GDM1 (cell line): ENCODE measurements around the gene PIK3CD.
"Not testable (repeated sequence)": the region's sequence is repeated elsewhere in the genome, so short reads cannot be mapped to it uniquely, and the experiment has no call there.

Experiments used
- DNase-seq: peaks from one replicate; lab custom pipeline; 2025; lab: John Stamatoyannopoulos, UW

The PIK3CD gene

GRCh38 chr1:9689971-9690381 lies 38.4 kb downstream of the PIK3CD start:
- no peak for DNase-seq

GRCh38 chr1:9690440-9691107 lies 39.0 kb downstream of the PIK3CD start:
- no peak for DNase-seq

DNA sequence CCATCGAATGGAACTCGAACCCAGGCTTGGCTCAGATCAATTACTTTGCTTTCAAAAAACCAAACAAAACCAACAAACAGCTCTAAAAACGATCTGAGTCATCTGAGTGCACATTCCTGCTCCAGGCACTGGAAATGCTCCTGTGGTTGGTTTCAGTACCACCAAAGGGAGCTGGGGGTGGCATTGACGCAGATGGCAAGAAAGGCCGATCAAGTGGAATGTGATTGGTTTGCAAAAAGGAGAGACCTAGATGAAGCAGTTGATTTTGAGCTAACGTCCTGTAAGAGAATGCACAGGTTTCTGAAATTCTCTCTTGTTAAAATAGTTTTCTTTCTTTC lies 39.5 kb downstream of the PIK3CD start:
- no peak for DNase-seq

DNA sequence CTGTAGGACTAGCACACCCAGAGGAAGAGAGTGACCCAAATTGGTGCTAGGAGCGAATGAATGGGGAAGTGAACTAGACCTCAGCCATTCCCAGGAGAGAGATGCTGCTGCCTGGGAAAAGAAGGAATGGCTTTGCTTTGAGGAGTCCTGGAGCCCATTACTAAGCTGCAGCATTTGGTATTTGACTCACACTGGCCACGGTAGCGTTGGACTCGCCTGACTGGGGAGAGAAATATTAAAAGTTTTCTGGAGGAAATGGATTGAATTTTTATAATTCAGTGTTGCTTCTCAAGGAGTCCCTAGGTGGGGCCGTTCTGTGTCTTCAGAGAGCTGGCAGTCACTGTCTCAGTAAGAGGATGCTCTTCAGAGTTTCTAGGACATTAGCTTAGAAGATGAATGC lies 40.2 kb downstream of the PIK3CD start:
- DNase-seq, result no peak

DNA sequence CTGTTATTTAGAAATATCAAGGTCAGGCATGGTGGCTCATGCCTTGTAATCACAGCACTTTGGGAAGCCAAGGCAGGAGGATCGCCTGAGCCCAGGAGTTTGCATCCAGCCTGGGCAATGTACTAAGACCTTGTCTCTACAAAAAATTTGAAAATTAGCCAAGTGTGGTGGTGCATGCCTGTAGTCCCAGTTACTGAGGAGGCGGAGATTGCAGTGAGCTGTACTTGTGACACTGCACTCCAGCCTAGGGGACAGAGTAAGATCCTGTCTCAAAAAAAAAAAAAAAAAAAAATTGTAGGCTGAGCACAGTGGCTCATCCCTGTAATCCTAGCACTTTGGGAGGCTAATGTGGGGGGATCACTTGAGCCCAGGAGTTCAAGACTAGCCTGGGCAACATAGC lies 45.3 kb downstream of the PIK3CD start:
- DNase-seq, result no peak

DNA sequence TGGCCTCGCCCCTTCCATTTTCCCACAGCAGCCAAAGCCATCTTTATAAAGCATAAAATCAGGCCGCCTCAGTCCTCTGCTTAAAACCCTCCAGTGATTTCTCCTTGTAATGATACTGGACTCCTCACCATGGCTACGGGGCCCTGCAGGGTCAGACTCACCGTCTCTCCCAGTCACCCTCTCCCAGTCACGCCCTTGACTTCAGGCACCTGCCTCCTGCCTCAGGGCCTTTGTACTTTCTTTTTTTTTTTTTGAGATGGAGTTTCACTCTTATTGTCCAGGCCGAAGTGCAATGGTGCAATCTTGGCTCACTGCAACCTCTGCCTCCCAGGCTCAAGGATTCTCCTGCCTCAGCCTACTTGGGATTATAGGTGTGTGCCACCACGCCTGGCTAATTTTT lies 47.8 kb downstream of the PIK3CD start:
- DNase-seq, result no peak

DNA sequence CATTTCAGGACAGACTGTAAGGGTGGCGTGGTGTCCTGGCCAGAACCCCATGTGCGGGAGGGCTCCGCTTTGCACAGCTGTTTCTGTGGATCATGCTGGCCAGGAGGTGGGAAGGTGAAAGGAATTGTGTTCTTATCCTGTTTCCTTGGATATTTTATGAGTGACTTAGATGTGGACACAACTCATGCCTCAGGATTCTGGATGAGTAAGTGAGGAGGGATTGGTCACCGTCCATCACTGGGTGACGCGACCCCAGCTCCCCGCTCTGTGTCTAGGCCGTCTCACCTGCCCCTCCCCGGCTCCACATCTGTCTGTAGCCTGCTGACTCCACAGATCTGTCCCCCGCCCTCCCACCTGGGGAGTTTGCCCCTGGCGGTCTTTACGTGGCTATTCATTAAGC lies 48.8 kb downstream of the PIK3CD start:
- no peak for DNase-seq

DNA sequence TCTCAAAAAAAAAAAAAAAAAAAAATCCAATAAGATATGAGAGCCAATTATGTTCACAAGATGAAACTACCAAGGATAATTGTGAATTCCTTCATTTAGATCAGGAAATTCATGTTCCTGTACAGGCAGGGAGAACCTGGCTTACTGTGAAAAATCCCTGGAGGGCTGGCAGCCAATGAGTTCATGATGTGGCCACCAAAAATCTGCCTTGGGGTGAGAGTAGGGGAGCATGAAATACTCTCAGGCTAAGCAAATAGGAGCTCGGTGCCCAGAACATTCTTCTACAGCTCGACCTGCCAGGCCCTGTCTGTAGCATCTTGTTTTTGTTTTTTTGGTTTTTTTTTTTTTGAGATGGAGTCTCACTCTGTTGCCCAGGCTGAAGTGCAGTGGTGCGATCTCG lies 50.1 kb downstream of the PIK3CD start:
- DNase-seq, result no peak

DNA sequence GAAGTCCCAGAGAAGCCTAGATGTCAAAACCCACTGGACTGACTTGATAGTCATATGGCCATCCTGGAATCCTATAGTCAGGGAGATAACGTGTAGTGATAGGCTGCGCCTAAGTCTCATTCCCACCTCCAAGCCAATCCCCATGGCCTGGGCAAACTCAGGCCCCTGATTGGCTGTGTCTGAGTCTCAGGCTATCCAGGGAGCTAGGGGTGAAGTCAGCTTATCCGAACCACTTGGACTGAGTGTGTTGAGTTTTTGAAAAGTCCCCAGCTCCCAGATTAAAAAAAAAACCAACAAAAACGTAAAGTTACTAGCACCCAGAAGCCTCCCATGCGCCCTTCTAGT lies 51.6 kb downstream of the PIK3CD start:
- no peak for DNase-seq

DNA sequence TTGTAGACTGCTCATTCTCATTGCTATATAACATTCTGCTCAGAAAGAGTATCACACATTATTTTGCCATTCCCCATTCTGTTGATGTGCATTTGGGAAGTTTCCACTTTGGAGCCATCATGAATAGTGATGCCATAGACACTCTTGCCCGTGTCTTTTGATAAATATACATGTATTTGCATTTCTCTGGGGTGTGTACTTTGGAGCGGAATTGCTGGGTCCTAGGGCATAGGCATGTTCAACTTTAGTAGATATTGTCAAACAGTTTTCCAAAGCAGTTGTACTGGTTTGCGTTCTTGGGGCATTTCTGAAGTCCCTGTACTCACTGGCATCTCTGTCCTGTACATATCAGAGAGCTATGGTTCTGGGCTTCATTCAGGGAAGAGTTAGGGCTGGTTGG lies 52.1 kb downstream of the PIK3CD start:
- no peak for DNase-seq

DNA sequence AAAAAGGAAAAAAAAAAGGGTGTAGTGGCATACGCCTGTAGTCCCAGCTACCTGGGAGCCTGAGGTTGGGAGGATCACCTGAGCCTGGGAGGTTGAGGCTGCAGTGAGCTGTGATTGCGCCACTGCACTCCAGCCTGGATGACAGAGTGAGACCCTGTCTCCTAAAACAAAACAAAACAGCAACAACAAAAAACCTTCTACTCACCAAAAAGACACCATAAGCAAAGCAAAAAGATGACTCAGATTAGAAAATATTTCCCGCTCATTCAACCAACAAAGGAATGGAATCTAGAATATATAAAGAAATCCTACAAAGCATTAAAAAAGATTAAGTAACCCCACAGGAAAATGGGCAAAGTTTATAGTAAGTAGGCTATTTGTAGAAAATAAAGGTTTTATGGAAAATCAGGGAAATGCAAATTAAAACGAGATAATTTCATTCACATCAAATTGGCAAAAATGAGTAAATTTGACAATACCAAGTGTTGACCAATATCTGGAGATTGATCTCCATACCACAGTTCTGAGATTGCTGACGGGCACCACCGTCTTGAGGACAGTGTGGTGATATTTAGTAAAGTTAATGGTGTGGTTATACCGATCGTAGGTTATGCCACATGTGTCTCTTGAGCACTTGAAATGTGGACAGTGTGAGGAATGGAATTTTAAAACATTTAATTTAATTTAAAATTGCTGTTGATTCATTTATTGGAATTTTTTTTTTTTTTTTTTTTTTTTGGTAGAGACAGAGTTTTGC lies 54.0 kb downstream of the PIK3CD start:
- DNase-seq, result no peak

- no peak for DNase-seq
These were observed 54.6 kb downstream of the PIK3CD start for GRCh38 chr1:9706178-9706577.

DNA sequence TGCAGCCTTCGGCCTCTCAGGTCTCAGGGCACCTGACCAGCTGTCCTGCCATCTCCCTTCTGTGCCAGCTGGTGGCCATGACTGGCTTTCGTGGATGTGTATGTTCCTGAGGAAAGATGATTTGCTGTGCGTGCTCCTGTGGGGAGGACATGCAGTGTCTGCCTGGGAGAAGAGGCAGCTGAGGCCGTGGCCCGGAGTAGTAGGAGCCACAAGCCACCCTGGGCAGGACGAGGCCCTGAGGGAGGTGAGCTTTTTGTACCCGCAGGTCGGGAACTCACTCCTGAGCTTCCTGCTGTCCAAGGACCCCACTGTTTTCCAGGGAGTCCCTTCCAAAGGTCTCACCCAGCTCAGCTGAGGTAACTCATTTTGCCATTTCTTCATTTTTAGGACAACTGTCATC lies 58.5 kb downstream of the PIK3CD start:
- no peak for DNase-seq

DNA sequence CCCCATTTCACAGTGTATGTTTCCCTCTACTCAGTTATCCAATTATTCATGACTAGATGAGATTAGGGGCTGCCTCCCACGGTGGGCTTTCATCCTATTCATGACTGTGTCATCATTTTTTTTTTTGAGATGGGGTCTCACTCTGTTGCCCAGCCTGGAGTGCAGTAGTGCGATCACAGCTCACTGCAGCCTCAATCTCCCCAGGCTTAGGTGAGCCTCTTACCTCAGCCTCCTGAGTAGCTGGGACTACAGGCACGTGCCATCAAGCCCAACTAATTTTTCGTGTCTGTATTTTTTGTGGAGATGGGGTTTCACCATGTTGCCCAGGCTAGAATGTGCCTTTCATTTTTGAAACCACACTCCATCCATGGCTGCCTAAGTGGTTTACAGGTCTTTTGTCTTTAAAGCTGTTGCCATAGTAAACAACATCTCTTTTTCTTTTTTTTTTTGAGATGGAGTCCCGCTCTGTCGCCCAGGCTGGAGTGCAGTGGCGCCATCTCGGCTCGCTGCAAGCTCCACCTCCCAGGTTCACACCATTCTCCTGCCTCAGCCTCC lies 60.0 kb downstream of the PIK3CD start:
- no peak for DNase-seq

DNA sequence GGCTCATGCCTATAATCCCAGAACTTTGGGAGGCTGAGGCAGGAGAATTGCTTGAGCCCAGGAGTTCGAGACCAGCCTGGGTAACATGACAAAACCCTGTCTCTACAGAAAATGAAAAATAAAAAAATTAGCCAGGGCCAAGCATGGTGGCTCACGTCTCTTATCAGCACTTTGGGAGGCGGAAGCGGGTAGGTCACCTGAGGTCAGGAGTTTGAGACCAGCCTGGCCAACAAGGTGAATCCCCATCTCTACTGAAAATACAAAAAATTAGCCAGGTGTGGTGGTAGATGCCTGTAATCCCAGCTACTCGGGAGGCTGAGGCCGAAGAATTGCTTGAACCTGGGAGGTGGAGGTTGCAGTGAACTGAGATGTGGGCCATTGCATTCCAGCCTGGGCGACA lies 61.2 kb downstream of the PIK3CD start:
- not testable (repeated sequence) for DNase-seq

DNA sequence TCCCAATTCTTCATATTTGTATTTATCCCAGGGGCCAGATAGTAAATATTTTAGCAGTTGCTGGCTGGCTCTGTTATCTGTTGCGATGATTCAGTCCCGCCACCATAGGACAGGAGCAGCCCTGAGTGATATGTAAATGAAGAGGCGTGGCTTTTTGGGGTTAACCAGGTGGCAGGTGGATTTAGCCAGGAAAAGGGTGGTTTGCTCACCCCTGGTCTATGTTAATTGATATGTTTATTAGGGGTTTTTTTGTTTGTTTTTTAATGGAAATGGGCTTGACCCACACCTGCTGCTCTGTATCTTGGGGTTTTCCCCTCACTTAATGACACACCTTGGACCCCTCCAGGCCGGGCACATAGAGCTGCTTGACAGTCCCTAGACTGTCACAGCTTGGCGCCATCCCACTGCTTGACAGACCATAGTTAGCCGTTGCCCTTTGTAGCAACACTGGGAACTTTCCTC lies 62.8 kb downstream of the PIK3CD start:
- no peak for DNase-seq

GRCh38 chr1:9715536-9716226 lies 64.2 kb downstream of the PIK3CD start:
- DNase-seq, result no peak

DNA sequence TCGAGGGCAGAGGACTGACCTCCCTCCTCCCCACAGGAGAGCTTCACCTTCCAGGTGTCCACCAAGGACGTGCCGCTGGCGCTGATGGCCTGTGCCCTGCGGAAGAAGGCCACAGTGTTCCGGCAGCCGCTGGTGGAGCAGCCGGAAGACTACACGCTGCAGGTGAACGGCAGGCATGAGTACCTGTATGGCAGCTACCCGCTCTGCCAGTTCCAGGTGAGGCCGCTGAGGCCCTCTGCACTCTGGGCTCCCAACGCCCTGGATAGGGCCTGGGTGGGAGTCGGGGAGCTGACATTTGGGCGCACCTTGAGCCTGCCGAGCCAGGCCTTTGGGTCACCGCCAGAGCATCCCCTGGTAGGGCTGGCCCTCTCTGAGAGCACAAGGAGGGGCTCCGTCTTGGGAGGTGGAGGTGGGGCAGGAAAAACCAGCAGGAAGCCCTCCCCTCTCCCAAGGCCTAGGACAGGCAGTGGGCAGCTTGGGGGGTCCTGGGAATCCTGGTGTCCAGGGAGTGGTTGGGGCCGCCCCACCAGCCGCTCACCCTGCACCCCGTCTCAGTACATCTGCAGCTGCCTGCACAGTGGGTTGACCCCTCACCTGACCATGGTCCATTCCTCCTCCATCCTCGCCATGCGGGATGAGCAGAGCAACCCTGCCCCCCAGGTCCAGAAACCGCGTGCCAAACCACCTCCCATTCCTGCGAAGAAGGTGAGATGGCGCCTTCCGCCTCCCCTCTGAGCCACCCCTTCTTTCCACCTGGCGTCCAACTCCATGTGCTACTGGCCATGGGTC lies 65.1 kb downstream of the PIK3CD start:
- DNase-seq, result no peak

DNA sequence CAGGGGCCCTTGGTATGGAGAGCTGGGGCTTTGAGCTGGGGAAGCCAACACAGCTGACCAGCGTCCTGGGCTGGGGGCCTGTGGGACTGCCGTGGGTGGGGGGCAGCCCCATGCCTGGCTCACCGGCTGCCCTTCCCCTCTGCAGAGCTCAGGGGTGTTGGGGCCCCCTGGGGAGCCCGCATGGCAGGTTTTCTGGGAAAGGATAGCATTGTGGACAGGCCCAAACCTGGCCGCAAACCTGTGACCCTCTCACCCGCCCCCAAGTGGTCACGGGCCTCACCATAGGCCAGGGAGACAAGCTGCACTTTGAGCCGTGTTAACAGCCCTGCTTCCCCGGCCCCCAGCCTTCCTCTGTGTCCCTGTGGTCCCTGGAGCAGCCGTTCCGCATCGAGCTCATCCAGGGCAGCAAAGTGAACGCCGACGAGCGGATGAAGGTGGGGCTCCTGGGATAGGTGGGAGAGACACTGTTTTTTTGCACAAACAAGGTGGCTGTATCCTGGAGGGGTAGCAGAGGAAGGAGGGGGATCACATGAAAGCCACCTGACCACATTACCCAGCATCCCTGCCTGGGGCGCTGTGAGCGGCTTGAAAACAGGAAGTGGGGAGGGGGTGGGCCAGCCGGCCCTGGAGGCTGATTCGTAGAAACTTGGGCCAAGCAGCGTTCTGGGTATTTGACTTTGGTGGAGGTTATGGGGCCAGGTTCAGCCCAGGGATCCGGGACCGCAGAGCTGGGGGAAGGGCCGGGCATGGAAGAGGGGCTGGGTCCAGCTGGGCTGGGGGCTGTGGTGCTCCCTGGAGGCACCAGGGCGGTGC lies 65.9 kb downstream of the PIK3CD start:
- DNase-seq, result peak; percentile 72

- DNase-seq, result no peak
These were observed 66.6 kb downstream of the PIK3CD start for GRCh38 chr1:9718006-9718680.
